OCI-LY7 (cell line): Measurements from ENCODE around the gene ASS1. TPM values are rescaled to one million over a fixed set of nuclear protein-coding genes. Genes with fewer than 3 reads are reported as not detected.

Experiments used
- BruUV-seq: library from RNA; stranded (reverse); fragments of 400-500 nt; replicated peaks from 2 replicates; lab custom pipeline; 2021; lab: Mats Ljungman, UMichigan
- CTCF ChIA-PET: fragments of 300-600 bp; sonication (Branson Sonifier 250); formaldehyde crosslinking; loops from one replicate; lab custom pipeline; 2022; ENCODE audit warnings: antibody characterized with exemption; ENCODE audit not compliant: unreplicated experiment; lab: Charles Lee
- POLR2A ChIA-PET: fragments of 300-600 bp; sonication (Branson Sonifier 250); formaldehyde crosslinking; loops from one replicate; lab custom pipeline; 2022; ENCODE audit warnings: antibody characterized with exemption; lab: Charles Lee
- DNase-seq: peaks from one replicate; pipeline ENCODE4 v3.0.0-alpha.2; 2015; ENCODE audit warnings: low spot score
- H2AFZ ChIP-seq: fragments of 200-600 bp; sonication (generic), shearing (Covaris generic); 2 replicates; pipeline ENCODE4 v1.6.1; 2014; ENCODE audit warnings: mild to moderate bottlenecking, antibody characterized with exemption, low read length, moderate library complexity
- H3K27ac ChIP-seq: fragments of 200-600 bp; sonication (generic); 2 replicates; pipeline ENCODE4 v1.5.1; 2014; ENCODE audit warnings: mixed run types, low read depth, mild to moderate bottlenecking, moderate library complexity, low read length, inconsistent platforms; ENCODE audit not compliant: poor library complexity, severe bottlenecking
- H3K36me3 ChIP-seq: fragments of 200-600 bp; sonication (generic); 2 replicates; pipeline ENCODE4 v1.6.1; 2014; ENCODE audit warnings: mild to moderate bottlenecking, antibody characterized with exemption, low read length, moderate library complexity, mixed read lengths; ENCODE audit not compliant: insufficient read depth
- H3K4me1 ChIP-seq: fragments of 200-600 bp; sonication (generic); 2 replicates; pipeline ENCODE4 v1.5.1; 2014; ENCODE audit warnings: mild to moderate bottlenecking, low read length; ENCODE audit not compliant: insufficient read depth, poor library complexity, severe bottlenecking
- H3K4me2 ChIP-seq: fragments of 200-600 bp; sonication (generic); 2 replicates; pipeline ENCODE4 v1.6.1; 2014; ENCODE audit warnings: mild to moderate bottlenecking, low read length
- H3K4me3 ChIP-seq: fragments of 200-600 bp; sonication (generic); 2 replicates; pipeline ENCODE4 v1.5.1; 2014; ENCODE audit warnings: mild to moderate bottlenecking, low read depth, low read length; ENCODE audit not compliant: poor library complexity, severe bottlenecking
- H3K79me2 ChIP-seq: fragments of 200-600 bp; sonication (generic); 2 replicates; pipeline ENCODE4 v1.6.1; 2016; ENCODE audit warnings: low read depth, mild to moderate bottlenecking, low read length, moderate library complexity, mixed read lengths; ENCODE audit not compliant: insufficient read depth
- H3K9me2 ChIP-seq: fragments of 200-600 bp; sonication (generic); 2 replicates; pipeline ENCODE4 v1.6.1; 2016; ENCODE audit warnings: mild to moderate bottlenecking, low read length, mixed read lengths; ENCODE audit not compliant: insufficient read depth
- H3K9me3 ChIP-seq: fragments of 200-600 bp; sonication (generic); 2 replicates; pipeline ENCODE4 v1.6.1; 2014; ENCODE audit warnings: mild to moderate bottlenecking, mixed run types, low read length, mixed read lengths
- H4K20me1 ChIP-seq: fragments of 200-600 bp; sonication (generic); 2 replicates; pipeline ENCODE4 v1.6.1; 2014; ENCODE audit warnings: mild to moderate bottlenecking, antibody characterized with exemption, low read length, moderate library complexity, mixed read lengths; ENCODE audit not compliant: insufficient read depth
- CTCF ChIP-seq: fragments of 200-600 bp; sonication (generic); conservative IDR thresholded peaks from 2 replicates; pipeline ENCODE4 v1.5.1; 2014; ENCODE audit warnings: mild to moderate bottlenecking, antibody characterized with exemption, low read length, moderate library complexity, mixed read lengths
- EZH2phosphoT487 ChIP-seq: fragments of 200-600 bp; sonication (generic); IDR thresholded peaks from 2 replicates; pipeline ENCODE4 v1.6.1; 2018; ENCODE audit warnings: low read depth, borderline replicate concordance, mild to moderate bottlenecking, mixed run types, antibody characterized with exemption, low read length, moderate library complexity, mixed read lengths
- intact Hi-C: fragments of 100-400 bp; cut with micrococcal nuclease; formaldehyde crosslinking; loops from one replicate; pipeline ENCODE4 v1.10.0; 2022; ENCODE audit not compliant: unreplicated experiment
- total RNA-seq, 2 experiments: library from RNA; depleted of rRNA in 1 of 2; stranded (reverse); fragments of >200 nt in 1 of 2; shearing (Covaris generic) in 1 of 2; gene quantifications; 2 replicates each; pipeline ENCODE4 v1.2.3, GENCODE V29; 2014 to 2022

ASS1 gene
- total RNA-seq, 2 experiments from 2014 or later = 0.70 to 16.3 TPM

GRCh38 chr9:130429831-130430230, 14.9 kb upstream of the ASS1 start:
- Histone ChIP-seq H3K36me3 (no peaks in the 10 kb centered on the region), H3K4me3 (no peak overlapping the region), H3K9me2 (no peaks in the 10 kb centered on the region), H4K20me1 (no peaks in the 10 kb centered on the region), H3K27ac (no peak overlapping the region), H3K9me3 (no peaks in the 10 kb centered on the region), H3K4me2 (no peak overlapping the region), H3K4me1 (no peaks in the 10 kb centered on the region), H2AFZ (no peak overlapping the region), H3K79me2 (no peaks in the 10 kb centered on the region)
- no TSS peak for BruUV-seq
- POLR2A ChIA-PET = no interaction called here
- CTCF ChIA-PET = no interaction called here
- intact Hi-C loops = no loop called here
- TF ChIP-seq CTCF = no peak
- no peak for DNase-seq

GRCh38 chr9:130430232-130430631, 14.5 kb upstream of the ASS1 start:
- Histone ChIP-seq H3K36me3 (no peaks in the 10 kb centered on the region), H3K4me1 (no peaks in the 10 kb centered on the region), H3K9me2 (no peaks in the 10 kb centered on the region), H4K20me1 (no peaks in the 10 kb centered on the region), H3K4me2 (no peak overlapping the region), H2AFZ (no peak overlapping the region), H3K79me2 (no peaks in the 10 kb centered on the region), H3K27ac (no peak overlapping the region), H3K9me3 (no peaks in the 10 kb centered on the region), H3K4me3 (no peak overlapping the region)
- intact Hi-C loops = no loop called here
- DNase-seq = no peak
- no TSS peak for BruUV-seq
- POLR2A ChIA-PET = no interaction called here
- CTCF ChIA-PET = no interaction called here
- TF ChIP-seq CTCF (no peak), EZH2phosphoT487 (no peak)

GRCh38 chr9:130430734-130431535, 13.8 kb upstream of the ASS1 start:
- no TSS peak for BruUV-seq
- H3K36me3 ChIP-seq = no peaks in the 10 kb centered on the region
- no peak overlapping the region for H3K4me2 ChIP-seq
- no peaks in the 10 kb centered on the region for H3K4me1 ChIP-seq
- H3K4me3 ChIP-seq = no peak overlapping the region
- H4K20me1 ChIP-seq = no peaks in the 10 kb centered on the region
- POLR2A ChIA-PET = no interaction called here
- no peak overlapping the region for H2AFZ ChIP-seq
- no peaks in the 10 kb centered on the region for H3K9me3 ChIP-seq
- DNase-seq = no peak
- no peak for TF ChIP-seq CTCF
- no peak for TF ChIP-seq EZH2phosphoT487
- H3K27ac ChIP-seq = no peak overlapping the region
- intact Hi-C loops = no loop called here
- H3K79me2 ChIP-seq = no peaks in the 10 kb centered on the region
- CTCF ChIA-PET = no interaction called here
- H3K9me2 ChIP-seq = no peaks in the 10 kb centered on the region
